NCI-H1930 (cell line): ENCODE measurements around the gene FAIM2.

Source experiments
- DNase-seq, 2 experiments: peaks; one replicate each; lab custom pipeline; 2025; lab: John Stamatoyannopoulos, UW

Gene FAIM2

DNA sequence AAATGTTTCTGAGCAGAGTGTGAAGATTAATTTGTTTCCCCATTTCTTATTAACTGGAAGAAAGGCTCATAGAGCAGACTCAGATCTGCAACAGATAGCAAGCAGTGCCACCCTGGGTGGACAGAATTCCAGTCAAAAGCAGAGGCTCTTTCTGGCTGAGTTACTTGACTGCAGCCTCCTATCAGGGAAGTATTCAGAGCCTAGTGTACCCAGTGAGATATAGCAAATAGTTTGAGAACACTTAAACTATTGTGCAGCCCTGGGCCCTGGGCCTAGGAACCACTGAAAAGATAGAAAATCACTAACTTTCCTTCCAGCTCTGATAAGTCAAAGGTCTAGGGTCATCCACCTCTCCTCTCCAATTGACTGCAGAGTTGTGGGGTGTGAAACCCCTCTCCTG is 35.6 kb upstream of the FAIM2 start:
- no peak for DNase-seq

DNA sequence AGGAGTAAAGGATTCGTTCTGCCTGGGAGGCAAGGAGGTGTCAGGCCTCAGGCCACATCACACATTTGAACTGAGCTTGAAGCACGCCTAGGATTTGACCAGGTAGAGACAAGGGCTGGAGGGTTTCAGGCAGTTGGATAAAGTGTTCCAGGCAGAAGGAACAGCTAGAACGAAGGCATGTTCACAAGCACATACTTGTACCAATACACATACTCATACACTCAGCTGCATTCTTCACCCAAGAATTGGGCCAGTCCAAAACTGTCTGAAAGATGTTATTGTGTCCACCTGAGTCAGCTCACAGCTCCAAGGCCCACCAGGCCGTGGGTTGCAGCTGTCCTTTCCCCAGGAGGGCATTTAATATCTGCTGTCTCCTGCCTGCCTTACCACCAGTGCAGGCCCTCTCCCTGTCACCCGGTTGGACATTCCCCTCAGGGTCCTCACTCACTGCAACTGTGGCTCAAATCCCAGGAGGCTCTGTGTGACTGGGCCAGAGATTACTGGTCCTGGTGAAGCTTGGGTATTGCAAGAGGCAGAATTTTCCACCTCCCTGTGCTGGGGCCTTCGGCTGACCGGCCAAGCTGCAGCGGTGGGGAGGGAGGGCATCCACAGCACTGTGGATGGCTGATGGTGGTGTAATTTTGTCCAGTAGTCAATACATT is 34.1 kb upstream of the FAIM2 start:
- DNase-seq: no peak

DNA sequence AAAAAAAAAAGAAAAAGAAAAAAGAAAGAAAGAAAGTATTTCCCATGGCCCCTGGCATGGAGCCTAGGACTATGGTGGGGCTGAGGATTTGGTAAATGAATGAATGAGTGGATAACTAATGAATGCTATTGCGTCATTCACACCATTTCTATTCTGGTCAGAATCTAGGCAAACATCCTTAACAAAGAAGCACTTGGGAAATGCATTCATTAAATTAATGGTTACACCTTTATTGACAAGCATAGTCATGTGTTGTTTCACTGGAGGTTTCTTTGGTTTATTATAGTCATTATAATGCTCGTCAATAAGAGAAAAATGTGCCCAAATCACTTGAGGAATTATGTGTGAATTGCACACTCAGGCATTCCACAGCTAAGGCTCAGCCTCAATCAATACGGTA is 33.2 kb upstream of the FAIM2 start:
- DNase-seq: no peak

GRCh38 chr12:49934505-49934904 is 30.8 kb upstream of the FAIM2 start:
- no peak for DNase-seq

DNA sequence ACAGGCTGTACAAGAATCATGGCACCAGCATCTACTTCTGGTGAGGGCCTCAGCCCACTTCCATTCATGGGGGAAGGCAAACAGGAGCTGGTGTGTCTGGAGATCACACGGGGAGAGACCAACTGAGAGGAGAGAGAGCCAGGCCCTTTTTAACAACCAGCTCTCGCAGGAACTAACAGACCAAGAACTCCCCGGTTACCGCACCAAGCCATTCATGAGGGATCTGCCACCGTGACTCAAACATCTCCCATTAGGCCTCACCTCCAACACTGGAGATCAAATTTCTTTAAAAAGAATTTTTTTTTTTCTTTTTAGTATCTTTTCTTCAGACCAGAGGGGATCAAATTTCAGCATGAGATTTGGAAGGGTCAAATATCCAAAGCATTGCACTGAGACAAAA is 30.1 kb upstream of the FAIM2 start:
- DNase-seq: no peak

- DNase-seq: no peak
Measured at GRCh38 chr12:49932533-49933130, 28.9 kb upstream of the FAIM2 start.

DNA sequence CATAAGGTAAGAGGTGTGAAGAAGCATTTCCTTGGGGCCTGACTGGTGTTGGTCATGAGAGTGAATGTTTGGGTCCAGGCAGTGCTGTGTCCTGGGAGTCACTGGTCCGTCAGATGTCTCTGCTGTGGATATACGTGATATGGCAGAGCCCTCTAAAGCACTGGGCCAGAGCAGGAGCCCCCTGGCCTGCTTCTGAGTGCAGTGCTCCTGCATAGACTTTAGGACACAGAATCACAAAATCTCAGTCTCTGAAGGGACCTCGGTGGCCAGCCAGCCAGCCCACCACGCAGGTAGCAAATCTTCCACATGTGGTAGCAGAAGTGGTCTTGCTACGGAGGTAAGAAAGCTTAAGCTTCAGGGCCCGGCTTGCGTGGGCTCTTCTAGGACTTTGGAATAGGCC is 28.3 kb upstream of the FAIM2 start:
- DNase-seq: no peak

GRCh38 chr12:49930515-49931288 is 27.0 kb upstream of the FAIM2 start:
- no peak for DNase-seq

- DNase-seq: no peak
Measured at GRCh38 chr12:49929581-49929980, 25.9 kb upstream of the FAIM2 start.

- DNase-seq: no peak
Measured at GRCh38 chr12:49928471-49928870, 24.8 kb upstream of the FAIM2 start.

DNA sequence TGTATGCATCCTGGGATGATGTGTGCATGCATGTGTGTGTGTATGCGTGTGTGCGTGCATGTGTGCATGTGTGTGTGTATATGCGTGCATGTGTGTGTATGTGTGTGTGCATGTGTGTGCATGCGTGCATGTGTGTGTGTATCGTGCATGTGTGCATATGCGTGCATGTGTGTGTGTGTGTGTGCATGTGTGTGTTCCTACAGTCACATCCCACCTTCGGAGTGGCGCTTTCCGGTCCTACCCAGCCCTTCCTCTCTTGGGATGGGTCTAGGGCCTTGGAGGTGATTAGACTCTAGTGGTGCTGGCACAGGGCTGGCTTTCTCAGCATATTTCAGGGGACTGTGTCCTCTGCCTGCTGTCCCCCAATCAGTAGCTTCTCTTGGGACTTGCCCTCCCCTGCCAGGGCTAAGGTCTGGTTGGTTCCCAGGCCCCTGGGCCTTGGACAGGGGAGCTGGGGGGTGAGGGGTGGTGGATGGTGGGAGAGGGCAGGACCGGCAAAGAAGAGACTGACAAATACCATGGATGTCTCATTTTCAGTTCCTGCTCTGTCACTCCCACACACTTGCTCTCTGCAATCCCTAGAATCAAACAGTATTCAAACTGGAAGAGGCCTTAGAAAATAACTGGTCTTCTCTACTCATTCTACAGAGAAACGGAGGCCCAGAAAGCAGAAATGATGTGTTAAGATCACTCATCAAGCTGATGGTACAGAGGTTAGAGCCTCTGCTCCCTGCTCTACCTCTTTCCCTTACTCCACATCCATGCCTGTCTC is 21.9 kb upstream of the FAIM2 start:
- no peak for DNase-seq

DNA sequence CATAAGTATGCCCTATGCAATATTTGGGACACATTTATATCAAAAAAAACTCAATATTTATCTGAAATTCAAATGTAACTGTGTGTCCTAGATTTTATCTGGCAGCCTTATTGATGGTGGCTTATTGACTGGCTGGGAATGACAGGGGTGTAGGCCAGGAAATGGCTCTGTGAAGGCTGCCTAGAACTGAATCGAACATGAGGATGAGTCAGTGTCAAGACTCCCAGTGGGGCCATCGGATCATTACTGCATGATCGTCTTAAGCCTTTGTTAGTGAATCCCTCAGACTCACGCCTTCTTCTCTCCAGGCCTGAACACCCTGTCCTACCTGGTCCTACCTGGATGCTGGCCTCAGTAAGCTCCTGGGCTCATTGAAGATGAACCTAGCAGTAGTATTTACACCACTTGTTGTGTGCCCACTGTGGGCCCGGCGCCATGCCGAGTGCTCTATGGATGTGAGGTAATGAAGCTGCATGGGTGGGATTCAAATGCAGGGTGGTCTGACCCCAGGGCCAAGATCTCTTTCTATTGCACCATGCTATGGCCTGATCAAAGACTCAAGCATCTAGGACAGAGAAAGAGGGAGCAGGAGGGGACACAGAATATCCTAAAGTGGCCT is 21.0 kb upstream of the FAIM2 start:
- no peak for DNase-seq

- DNase-seq: no peak
Measured at GRCh38 chr12:49923880-49924556, 20.3 kb upstream of the FAIM2 start.

DNA sequence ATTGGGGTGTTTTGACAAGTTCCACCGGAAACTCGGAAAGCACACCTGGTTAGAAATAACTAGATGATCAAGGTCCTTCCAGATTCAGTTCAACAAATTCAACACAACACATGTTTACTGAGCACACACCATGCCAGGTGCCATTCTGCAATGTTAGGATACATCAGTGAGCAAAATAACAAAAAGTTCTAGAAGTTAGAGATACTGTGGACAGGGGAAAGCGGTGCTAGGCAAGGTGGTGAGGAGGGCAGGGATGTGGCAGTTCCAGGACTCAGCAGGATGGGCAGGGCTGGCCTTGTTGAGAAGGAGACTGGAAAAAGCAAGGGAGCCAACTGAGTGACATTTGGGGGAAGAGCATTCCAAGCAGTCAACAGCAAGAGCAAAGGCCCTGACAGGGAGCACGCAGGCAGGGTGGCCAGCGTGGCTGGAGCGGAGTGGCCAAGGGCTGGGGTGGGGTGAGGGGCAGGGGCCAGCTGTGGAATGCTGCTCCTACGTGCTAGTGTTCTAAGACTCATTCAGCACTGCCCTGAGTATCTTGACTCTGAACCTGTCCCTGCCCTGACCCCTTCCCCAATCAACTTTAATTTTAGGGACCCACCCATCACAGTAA is 19.4 kb upstream of the FAIM2 start:
- DNase-seq: no peak

DNA sequence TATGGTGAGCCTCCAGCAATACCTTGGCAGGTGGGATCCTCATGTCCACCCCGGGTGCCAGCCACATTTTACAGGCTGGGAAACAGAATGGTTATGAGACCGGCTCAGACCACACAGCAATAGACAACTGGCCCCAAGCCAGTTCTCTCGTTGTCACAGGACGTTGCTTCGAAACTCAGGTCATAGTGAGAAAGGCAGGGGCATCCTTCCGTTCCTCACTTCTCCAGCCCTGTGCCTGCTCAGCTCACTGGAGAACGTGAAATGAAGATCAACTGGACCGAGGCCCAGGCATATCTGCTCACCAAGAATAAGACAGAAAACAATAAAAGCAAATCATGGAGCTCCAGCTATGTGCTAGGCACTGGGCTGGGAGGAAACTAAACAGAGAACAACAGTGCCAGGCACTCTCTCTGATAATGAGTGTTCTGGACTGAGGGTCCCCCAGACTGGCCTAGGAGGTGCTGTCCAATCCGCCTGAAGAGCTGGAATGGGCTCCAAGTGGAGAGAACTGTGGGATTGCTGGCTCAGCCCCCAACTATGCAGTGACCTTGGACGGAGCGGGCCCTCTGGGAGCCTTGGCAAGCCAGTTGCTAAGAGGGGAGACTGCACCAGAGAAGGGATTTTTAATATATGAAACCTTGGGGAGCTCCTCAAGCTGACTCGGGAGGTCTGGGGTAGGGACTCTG is 18.8 kb upstream of the FAIM2 start:
- DNase-seq: no peak

- no peak for DNase-seq
Measured at GRCh38 chr12:49921936-49922335, 18.2 kb upstream of the FAIM2 start.

DNA sequence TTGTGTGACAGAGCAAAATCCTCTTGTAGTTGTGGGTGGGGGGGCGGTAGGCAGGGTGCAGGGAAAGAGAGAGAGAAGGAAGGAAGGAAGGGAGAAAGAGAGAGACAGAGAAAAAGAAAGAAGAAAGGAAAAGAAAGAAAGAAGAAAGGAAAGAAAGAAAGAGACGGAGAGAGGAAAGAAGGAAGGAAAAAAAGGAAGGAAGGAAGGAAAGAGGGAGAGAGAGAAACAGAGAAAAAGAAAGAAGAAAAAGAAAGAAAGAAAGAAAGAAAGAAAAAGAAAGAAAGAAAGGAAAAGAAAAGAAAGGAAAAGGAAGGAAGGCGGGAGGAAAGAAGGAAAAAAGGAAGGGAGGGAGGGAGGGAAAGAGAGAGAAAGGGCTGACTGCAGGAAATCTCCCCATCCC is 17.6 kb upstream of the FAIM2 start:
- DNase-seq: no peak

GRCh38 chr12:49920915-49921286 is 17.2 kb upstream of the FAIM2 start:
- no peak for DNase-seq

DNA sequence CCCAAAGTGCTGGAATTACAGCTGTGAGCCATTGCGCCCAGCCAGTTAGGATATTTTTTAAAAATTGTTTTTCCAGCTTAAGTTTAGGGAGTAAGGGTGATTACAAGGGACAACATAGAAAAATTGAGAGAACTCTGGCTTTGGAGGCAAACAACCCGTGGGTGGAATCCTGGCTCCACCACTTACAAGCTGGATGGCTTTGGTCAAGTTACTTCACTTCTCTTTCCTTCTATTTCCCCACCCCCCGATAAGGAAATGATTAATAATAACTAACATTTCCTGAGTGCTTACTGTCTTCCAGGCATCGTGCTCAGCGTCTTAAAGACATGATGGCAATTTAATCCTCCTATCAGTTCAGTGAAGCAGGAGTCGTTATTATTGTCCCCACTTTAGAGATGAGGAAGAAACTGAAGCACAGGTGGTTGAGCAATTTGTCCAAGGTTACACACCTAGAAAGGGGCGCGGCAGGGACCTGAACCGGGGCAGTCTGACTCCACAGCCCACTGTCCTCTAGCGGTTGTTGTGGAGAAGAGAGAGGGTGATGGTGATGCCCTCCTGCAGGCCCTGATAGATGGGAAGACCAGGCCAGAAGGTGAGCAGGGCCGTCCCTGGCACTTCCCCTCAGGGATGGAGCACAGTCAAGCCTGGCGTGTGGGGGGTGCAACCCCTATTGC is 16.7 kb upstream of the FAIM2 start:
- no peak for DNase-seq

DNA sequence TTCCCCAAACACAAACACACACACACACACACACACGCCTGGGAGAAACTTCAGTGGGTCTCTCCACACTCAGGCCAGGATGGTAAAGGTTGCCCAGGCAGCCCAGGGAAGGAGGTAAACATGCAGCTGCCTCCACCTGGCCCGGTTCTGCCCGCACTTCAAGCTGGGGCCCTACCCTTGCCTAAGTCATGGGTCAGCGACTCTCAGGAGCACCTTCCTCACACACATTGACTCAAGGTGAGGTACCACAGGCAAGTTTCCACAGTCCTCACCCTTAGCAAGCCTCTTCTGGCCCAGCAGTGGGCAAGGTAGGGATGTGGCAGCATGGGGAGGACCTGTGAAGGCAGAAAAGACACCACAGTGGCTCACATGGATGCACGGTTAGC is 14.1 kb upstream of the FAIM2 start:
- no peak for DNase-seq
